ENCODE data around the gene DHCR24.

DHCR24 gene

GRCh38 chr1:54864460-54865208 lies 22.4 kb downstream of the DHCR24 start:
- DNase-seq (ENCODE audit: low spot score) = no peak

- DNase-seq (ENCODE audit: low spot score) = no peak
These were observed 23.7 kb downstream of the DHCR24 start for GRCh38 chr1:54863267-54863665.

GRCh38 chr1:54861070-54861761 lies 25.8 kb downstream of the DHCR24 start:
- DNase-seq (ENCODE audit: low spot score) = no peak

GRCh38 chr1:54859700-54860391 lies 27.1 kb downstream of the DHCR24 start:
- no peak for DNase-seq (ENCODE audit: low spot score)

DNA sequence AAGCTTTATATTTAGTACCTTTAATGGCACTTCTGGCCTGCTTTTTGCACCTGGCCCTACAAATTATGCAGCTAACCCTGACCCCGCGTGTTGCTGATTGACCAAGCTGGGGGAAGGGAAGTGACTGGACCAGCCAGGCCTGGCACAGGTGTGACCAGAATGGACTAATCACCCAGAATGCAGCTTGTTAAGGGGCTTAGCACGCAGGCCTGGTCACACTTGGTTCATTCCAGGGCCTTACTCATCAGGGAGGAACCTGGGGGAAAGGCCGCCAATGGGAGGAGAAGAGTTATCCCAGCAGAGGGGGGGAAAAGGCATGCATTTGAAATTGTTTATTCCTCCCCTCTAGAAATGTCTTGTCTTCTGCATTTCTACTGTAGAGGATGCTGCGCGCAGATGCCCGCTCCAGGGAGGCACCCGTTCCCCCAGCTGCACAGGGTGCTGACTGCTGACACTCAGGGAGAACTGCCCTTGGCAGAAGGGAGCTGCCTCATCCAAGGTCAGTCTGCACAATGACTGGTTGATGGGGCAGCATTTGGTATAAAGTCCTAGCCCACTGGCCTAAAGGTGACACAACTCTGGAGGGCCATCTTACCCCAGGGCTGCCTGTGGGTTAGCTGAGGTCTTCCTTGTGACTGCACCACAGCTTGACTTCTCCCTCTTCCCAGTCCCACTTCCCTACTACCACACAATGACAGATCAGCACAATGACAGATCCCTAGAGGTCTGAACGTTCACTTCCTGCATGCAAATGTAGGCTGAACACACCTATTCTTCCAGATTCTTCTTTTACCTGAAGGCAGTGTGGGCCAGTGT lies 29.0 kb downstream of the DHCR24 start:
- no peak for DNase-seq (ENCODE audit: low spot score)

DNA sequence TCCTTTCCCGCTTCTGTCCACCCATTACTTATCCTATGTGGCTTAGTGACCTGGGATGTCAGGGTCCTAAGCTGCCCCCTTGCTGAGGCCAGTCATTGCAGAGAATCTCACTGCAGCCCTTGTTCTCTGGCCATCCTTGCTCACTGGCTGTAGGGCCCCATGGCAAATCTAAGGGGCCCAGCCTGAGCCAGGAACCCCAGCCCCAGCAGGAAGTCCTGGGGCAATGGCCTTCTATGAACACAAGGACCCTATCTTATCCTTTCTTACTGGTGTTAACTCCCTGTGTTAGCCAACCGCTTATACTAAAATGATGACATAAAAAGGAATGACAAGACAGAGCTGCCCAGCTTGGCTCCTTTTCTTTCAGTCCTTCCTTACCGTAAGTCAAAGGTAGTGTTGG lies 29.9 kb downstream of the DHCR24 start:
- no peak for DNase-seq (ENCODE audit: low spot score)

- no peak for DNase-seq (ENCODE audit: low spot score)
These were observed 32.5 kb downstream of the DHCR24 start for GRCh38 chr1:54854381-54855020.

DNA sequence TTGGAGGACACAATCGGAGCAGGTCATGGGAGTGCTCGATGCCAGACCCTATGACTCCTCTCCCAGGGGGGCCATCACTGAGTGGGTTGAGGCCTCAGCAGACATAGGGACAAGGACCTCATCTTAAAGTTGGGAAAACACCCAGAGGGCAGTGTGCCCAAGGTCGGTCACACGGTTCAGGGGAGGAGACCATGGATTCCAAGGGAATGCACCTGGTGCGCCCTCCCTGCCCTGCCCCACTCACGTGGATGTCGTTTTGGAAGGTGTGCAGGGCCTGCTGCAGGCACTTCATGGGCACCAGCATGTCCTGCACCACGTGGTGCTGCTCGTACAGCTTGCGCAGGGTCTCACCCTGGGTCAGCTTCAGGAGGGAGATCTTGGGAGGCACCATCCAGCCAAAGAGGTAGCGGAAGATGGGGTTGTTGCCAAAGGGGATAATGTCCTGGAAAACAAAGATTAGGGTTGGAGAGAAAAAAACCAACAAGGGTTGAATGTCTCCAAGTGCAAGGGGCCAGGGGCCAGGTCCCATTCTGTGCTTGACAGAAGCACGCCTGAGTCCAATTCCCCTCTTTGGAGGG lies 33.1 kb downstream of the DHCR24 start:
- no peak for DNase-seq (ENCODE audit: low spot score)

DNA sequence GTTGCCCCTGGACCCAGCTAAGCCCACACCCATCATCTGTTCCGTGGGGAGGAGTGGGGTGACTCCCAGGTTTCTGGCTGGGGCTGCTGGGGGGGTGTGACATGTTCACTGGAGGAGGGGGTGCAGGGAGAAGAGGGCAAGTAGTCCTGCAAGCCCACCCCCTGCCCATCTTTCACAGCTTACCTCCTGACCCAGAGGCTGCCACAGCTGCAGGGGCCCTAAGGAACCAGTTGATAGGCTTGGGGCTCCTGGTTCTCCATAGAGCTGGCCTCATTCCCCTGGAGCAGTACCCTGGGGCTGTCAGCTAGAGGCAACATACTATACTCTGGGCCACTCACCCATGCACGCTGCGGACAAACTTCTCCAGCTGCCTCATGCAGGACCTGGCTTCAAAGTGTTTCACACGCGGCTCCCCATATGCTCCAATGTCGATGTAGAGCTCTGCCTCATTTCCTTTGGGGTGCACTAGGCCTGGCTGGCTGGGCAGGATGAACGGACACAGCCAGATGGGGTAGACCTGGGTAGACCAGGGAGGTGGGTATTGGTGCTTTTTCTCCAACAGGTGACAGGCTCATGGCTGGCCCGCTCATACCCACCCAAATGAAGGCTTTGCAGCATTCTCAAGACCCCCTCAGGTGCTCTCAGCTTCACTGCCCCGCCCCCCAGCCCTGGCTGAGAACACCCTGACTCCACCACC lies 33.8 kb downstream of the DHCR24 start:
- no peak for DNase-seq (ENCODE audit: low spot score)

DNA sequence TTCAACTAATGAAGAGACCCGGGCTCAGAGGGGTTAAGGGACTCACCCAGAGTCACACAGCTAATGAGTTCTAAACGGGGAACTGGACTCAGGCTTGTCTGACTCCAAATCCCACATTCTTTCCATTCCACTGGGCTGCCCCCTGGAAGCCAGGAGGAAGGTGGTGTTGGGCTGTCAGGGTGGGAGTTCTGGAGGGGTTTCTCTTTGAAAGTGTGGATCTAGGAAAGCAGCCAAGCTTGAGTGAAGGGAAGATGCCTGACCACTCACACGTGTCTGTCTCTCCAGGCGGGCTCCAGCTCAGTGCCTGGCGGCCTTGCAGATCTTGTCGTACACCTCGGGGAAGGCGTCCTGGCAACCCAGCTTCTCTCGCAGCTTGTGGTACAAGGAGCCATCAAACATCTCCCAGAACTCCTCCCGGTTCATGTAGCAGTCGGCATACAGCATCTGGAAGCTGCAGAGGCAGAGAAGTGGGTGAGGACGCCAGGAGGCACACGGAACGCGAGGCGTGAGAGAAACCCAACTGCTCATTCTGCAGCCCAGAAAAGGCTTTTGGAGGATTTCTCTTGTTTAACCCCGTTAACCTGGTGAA lies 35.0 kb downstream of the DHCR24 start:
- DNase-seq (ENCODE audit: low spot score) = no peak

DNA sequence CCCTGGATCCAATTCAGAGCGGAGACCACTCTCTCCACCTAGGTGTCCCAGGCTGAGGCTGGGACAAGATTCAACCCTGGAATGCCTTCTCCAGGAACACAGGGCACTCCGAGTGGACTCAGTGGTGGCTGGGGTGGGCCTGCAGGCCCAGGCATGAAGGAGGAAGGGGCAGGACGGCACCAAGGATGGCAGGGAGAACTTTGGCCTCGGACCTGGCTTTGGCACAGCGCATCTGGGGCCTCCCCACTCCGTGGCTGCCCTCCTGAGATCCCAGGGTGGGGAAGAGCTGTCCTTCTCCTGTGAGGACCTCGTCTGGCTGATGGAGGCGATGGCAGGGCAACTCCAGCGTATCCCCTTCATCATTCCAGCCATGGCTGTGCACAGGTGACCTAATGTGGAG lies 35.6 kb downstream of the DHCR24 start:
- DNase-seq (ENCODE audit: low spot score) = no peak

- DNase-seq (ENCODE audit: low spot score) = no peak
These were observed 36.3 kb downstream of the DHCR24 start for GRCh38 chr1:54850737-54851136.

GRCh38 chr1:54850069-54850730 lies 36.8 kb downstream of the DHCR24 start:
- no peak for DNase-seq (ENCODE audit: low spot score)

- no peak for DNase-seq (ENCODE audit: low spot score)
These were observed 37.6 kb downstream of the DHCR24 start for GRCh38 chr1:54849219-54850068.

DNA sequence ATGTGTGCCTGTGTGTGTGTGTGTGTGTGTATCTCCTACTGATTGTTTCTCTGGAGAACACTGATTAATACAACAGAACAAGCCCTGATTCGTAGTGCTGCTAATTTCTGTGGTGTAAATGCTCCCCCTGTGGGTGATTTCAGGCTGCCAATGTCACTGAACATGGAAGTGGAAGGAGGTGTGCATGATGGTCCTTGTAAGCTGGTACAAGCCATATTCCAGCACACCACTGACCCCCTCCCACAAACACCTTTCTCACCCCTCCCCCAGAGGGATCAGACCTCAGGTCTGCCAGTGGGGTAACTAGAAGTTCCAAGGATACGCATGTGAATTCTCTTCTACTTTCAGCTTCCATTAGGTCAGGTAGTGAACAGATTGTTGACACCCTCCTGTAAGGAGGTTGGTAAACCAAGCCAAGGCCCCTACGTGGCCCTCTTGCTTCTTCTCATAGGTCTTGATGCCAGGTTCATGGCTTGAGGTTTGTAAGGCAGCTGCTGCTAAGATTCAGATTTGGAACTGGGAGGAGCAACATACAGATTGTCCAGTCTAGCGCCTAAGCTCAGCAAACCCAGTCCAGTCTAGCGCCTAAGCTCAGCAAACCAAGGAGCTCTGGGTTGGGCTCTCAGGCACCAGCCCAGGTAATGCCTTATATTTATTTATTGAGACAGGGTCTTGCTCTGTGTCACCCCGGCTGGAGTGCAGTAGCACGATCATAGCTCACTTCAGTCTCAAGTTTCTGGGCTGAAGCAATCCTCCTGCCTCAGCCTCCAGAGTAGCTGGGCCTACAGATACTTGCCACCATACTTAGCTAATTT lies 38.7 kb downstream of the DHCR24 start:
- no peak for DNase-seq (ENCODE audit: low spot score)

DNA sequence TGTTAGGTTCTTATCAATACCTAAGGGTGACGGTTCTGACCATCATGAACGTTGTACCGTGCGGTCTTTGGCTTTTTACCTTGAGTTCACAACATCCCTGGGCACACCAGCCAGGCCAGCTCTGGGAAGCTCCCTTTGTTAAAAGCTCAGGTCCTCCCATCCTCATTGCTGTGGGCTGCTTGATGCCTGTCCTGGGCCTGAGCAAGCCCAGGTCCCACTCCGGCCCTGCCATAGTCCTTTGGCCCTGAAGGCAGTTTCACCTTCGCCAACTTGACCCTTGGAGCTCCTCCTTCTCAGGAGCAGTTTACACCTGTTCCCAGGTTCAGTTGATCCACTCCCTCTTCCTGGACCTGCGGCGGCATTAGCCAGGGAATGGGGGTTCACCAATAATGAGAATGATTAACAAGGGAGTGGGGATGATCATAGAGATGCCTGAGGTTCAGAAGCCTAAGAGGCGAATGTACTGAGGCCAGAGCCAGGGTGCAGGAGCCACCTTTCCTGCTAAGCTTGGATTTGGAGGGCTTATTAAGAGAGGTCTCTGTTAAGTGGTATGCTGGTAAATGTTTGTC lies 40.2 kb downstream of the DHCR24 start:
- no peak for DNase-seq (ENCODE audit: low spot score)

DNA sequence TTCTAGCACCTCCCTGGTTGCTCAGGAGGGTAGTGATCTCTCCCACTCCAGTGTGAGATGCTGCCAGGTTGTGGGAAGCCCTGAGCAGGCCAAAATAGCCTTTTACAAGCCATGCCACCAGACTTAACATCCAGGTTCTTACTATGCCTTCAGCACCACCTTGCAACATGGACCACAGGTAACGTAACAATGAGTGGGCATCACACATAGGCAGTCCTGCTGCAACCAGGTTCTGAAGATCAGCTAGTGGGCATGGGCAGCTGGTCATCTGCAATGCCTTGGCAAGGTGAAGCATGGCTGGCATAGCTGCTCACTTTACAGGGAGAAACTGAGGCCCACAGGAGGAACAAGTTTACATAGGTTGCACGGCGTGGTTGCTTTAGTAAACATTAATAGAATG lies 40.7 kb downstream of the DHCR24 start:
- DNase-seq (ENCODE audit: low spot score) = no peak
